ENCODE data around the gene KIR2DL4.
"Not testable (repeated sequence)": the region's sequence is repeated elsewhere in the genome, so short reads cannot be mapped to it uniquely, and the experiment has no call there.

The KIR2DL4 gene

GRCh38 chr19:54828064-54828463 lies 24.7 kb downstream of the KIR2DL4 start:
- H3K9ac ChIP-seq (ENCODE audit: low read length in 5 of 5) = not testable (repeated sequence)

GRCh38 chr19:54832496-54832895 lies 29.1 kb downstream of the KIR2DL4 start, which contains the start of gene KIR2DS4:
Gene KIR2DS4, plus strand, starts transcription at chr19:54832676.
- not testable (repeated sequence) for H3K36me3 ChIP-seq (ENCODE audit: control insufficient read depth in 5 of 5, insufficient read depth in 5 of 5, low read length in 5 of 5); H3K9me3 ChIP-seq (ENCODE audit: control insufficient read depth in 5 of 5, low read length in 5 of 5); H3K4me1 ChIP-seq (ENCODE audit: control insufficient read depth in 5 of 5, insufficient read depth in 5 of 5, low read length in 5 of 5); H3K9ac ChIP-seq (ENCODE audit: low read length in 5 of 5); H3K27me3 ChIP-seq (ENCODE audit: control insufficient read depth in 5 of 5, insufficient read depth in 4 of 5, low read length in 5 of 5); H3K27ac ChIP-seq (ENCODE audit: low read depth, low read length); H3K4me3 ChIP-seq (ENCODE audit: low read depth in 1 of 5, low read length in 5 of 5)

More at GRCh38 chr19:54828064-54828463, 24.7 kb downstream of the KIR2DL4 start:
- not testable (repeated sequence) for H3K27me3 ChIP-seq (ENCODE audit: control insufficient read depth in 5 of 5, insufficient read depth in 4 of 5, low read length in 5 of 5); H3K36me3 ChIP-seq (ENCODE audit: control insufficient read depth in 5 of 5, insufficient read depth in 5 of 5, low read length in 5 of 5); H3K9me3 ChIP-seq (ENCODE audit: control insufficient read depth in 5 of 5, low read length in 5 of 5); H3K4me3 ChIP-seq (ENCODE audit: low read depth in 1 of 5, low read length in 5 of 5); H3K4me1 ChIP-seq (ENCODE audit: control insufficient read depth in 5 of 5, insufficient read depth in 5 of 5, low read length in 5 of 5); H3K27ac ChIP-seq (ENCODE audit: low read depth, low read length)

GRCh38 chr19:54835126-54835525 lies 31.7 kb downstream of the KIR2DL4 start:
- H3K4me3 ChIP-seq (ENCODE audit: low read depth in 1 of 5, low read length in 5 of 5); H3K27me3 ChIP-seq (ENCODE audit: control insufficient read depth in 5 of 5, insufficient read depth in 4 of 5, low read length in 5 of 5); H3K27ac ChIP-seq (ENCODE audit: low read depth, low read length); H3K36me3 ChIP-seq (ENCODE audit: control insufficient read depth in 5 of 5, insufficient read depth in 5 of 5, low read length in 5 of 5); H3K9me3 ChIP-seq (ENCODE audit: control insufficient read depth in 5 of 5, low read length in 5 of 5); H3K9ac ChIP-seq (ENCODE audit: low read length in 5 of 5); H3K4me1 ChIP-seq (ENCODE audit: control insufficient read depth in 5 of 5, insufficient read depth in 5 of 5, low read length in 5 of 5): not testable (repeated sequence)

GRCh38 chr19:54837522-54837921 lies 34.1 kb downstream of the KIR2DL4 start:
- H3K4me1 ChIP-seq (ENCODE audit: control insufficient read depth in 5 of 5, insufficient read depth in 5 of 5, low read length in 5 of 5); H3K36me3 ChIP-seq (ENCODE audit: control insufficient read depth in 5 of 5, insufficient read depth in 5 of 5, low read length in 5 of 5); H3K9ac ChIP-seq (ENCODE audit: low read length in 5 of 5); H3K4me3 ChIP-seq (ENCODE audit: low read depth in 1 of 5, low read length in 5 of 5); H3K27ac ChIP-seq (ENCODE audit: low read depth, low read length); H3K9me3 ChIP-seq (ENCODE audit: control insufficient read depth in 5 of 5, low read length in 5 of 5); H3K27me3 ChIP-seq (ENCODE audit: control insufficient read depth in 5 of 5, insufficient read depth in 4 of 5, low read length in 5 of 5): not testable (repeated sequence)

- not testable (repeated sequence) for H3K9me3 ChIP-seq (ENCODE audit: control insufficient read depth in 5 of 5, low read length in 5 of 5); H3K9ac ChIP-seq (ENCODE audit: low read length in 5 of 5); H3K4me1 ChIP-seq (ENCODE audit: control insufficient read depth in 5 of 5, insufficient read depth in 5 of 5, low read length in 5 of 5); H3K27me3 ChIP-seq (ENCODE audit: control insufficient read depth in 5 of 5, insufficient read depth in 4 of 5, low read length in 5 of 5); H3K36me3 ChIP-seq (ENCODE audit: control insufficient read depth in 5 of 5, insufficient read depth in 5 of 5, low read length in 5 of 5); H3K4me3 ChIP-seq (ENCODE audit: low read depth in 1 of 5, low read length in 5 of 5); H3K27ac ChIP-seq (ENCODE audit: low read depth, low read length)
These were observed 39.8 kb downstream of the KIR2DL4 start for GRCh38 chr19:54843171-54843570.

- not testable (repeated sequence) for H3K27ac ChIP-seq (ENCODE audit: low read depth, low read length)
- peaks cover 0 to 10% (median 0%) of the 10 kb centered on the region in 5 donors for H3K27me3 ChIP-seq (ENCODE audit: control insufficient read depth in 5 of 5, insufficient read depth in 4 of 5, low read length in 5 of 5)
These were observed 46.7 kb downstream of the KIR2DL4 start, which contains the start of gene KIR3DL2 for GRCh38 chr19:54850061-54850640. Gene KIR3DL2, plus strand, starts transcription at chr19:54850443. Its CDS starts 33 bp downstream, at chr19:54850476.

GRCh38 chr19:54850930-54851329 lies 47.5 kb downstream of the KIR2DL4 start:
- Histone ChIP-seq H3K36me3 (ENCODE audit: control insufficient read depth in 5 of 5, insufficient read depth in 5 of 5, low read length in 5 of 5) (no peaks in the 10 kb centered on the region), H3K27me3 (ENCODE audit: control insufficient read depth in 5 of 5, insufficient read depth in 4 of 5, low read length in 5 of 5) (peaks cover 0 to 10% (median 0%) of the 10 kb centered on the region in 5 donors), H3K9ac (ENCODE audit: low read length in 5 of 5) (no peak overlapping the region), H3K9me3 (ENCODE audit: control insufficient read depth in 5 of 5, low read length in 5 of 5) (peaks cover 0 to 2% (median 0%) of the 10 kb centered on the region in 5 donors), H3K27ac (ENCODE audit: low read depth, low read length) (no peak overlapping the region), H3K4me1 (ENCODE audit: control insufficient read depth in 5 of 5, insufficient read depth in 5 of 5, low read length in 5 of 5) (no peaks in the 10 kb centered on the region), H3K4me3 (ENCODE audit: low read depth in 1 of 5, low read length in 5 of 5) (no peak overlapping the region)

More at GRCh38 chr19:54850061-54850640, 46.7 kb downstream of the KIR2DL4 start, which contains the start of gene KIR3DL2:
- H3K36me3 ChIP-seq (ENCODE audit: control insufficient read depth in 5 of 5, insufficient read depth in 5 of 5, low read length in 5 of 5); H3K9ac ChIP-seq (ENCODE audit: low read length in 5 of 5); H3K9me3 ChIP-seq (ENCODE audit: control insufficient read depth in 5 of 5, low read length in 5 of 5); H3K4me3 ChIP-seq (ENCODE audit: low read depth in 1 of 5, low read length in 5 of 5); H3K4me1 ChIP-seq (ENCODE audit: control insufficient read depth in 5 of 5, insufficient read depth in 5 of 5, low read length in 5 of 5): not testable (repeated sequence)

GRCh38 chr19:54851353-54851752 lies 47.9 kb downstream of the KIR2DL4 start:
- Histone ChIP-seq H3K36me3 (ENCODE audit: control insufficient read depth in 5 of 5, insufficient read depth in 5 of 5, low read length in 5 of 5) (no peaks in the 10 kb centered on the region), H3K27me3 (ENCODE audit: control insufficient read depth in 5 of 5, insufficient read depth in 4 of 5, low read length in 5 of 5) (peaks cover 0 to 10% (median 0%) of the 10 kb centered on the region in 5 donors), H3K4me3 (ENCODE audit: low read depth in 1 of 5, low read length in 5 of 5) (no peak overlapping the region), H3K9me3 (ENCODE audit: control insufficient read depth in 5 of 5, low read length in 5 of 5) (no peaks in the 10 kb centered on the region), H3K4me1 (ENCODE audit: control insufficient read depth in 5 of 5, insufficient read depth in 5 of 5, low read length in 5 of 5) (no peaks in the 10 kb centered on the region), H3K27ac (ENCODE audit: low read depth, low read length) (no peak overlapping the region), H3K9ac (ENCODE audit: low read length in 5 of 5) (no peak overlapping the region)

GRCh38 chr19:54855241-54855640 lies 51.8 kb downstream of the KIR2DL4 start:
- H3K9ac ChIP-seq (ENCODE audit: low read length in 5 of 5); H3K4me3 ChIP-seq (ENCODE audit: low read depth in 1 of 5, low read length in 5 of 5); H3K4me1 ChIP-seq (ENCODE audit: control insufficient read depth in 5 of 5, insufficient read depth in 5 of 5, low read length in 5 of 5); H3K27ac ChIP-seq (ENCODE audit: low read depth, low read length); H3K27me3 ChIP-seq (ENCODE audit: control insufficient read depth in 5 of 5, insufficient read depth in 4 of 5, low read length in 5 of 5); H3K9me3 ChIP-seq (ENCODE audit: control insufficient read depth in 5 of 5, low read length in 5 of 5); H3K36me3 ChIP-seq (ENCODE audit: control insufficient read depth in 5 of 5, insufficient read depth in 5 of 5, low read length in 5 of 5): not testable (repeated sequence)

- not testable (repeated sequence) for H3K27me3 ChIP-seq (ENCODE audit: control insufficient read depth in 5 of 5, insufficient read depth in 4 of 5, low read length in 5 of 5); H3K4me3 ChIP-seq (ENCODE audit: low read depth in 1 of 5, low read length in 5 of 5); H3K9me3 ChIP-seq (ENCODE audit: control insufficient read depth in 5 of 5, low read length in 5 of 5); H3K36me3 ChIP-seq (ENCODE audit: control insufficient read depth in 5 of 5, insufficient read depth in 5 of 5, low read length in 5 of 5); H3K9ac ChIP-seq (ENCODE audit: low read length in 5 of 5); H3K27ac ChIP-seq (ENCODE audit: low read depth, low read length); H3K4me1 ChIP-seq (ENCODE audit: control insufficient read depth in 5 of 5, insufficient read depth in 5 of 5, low read length in 5 of 5)
These were observed 55.1 kb downstream of the KIR2DL4 start for GRCh38 chr19:54858476-54858875.

- not testable (repeated sequence) for H3K9me3 ChIP-seq (ENCODE audit: control insufficient read depth in 5 of 5, low read length in 5 of 5); H3K4me3 ChIP-seq (ENCODE audit: low read depth in 1 of 5, low read length in 5 of 5); H3K27ac ChIP-seq (ENCODE audit: low read depth, low read length); H3K9ac ChIP-seq (ENCODE audit: low read length in 5 of 5); H3K4me1 ChIP-seq (ENCODE audit: control insufficient read depth in 5 of 5, insufficient read depth in 5 of 5, low read length in 5 of 5); H3K27me3 ChIP-seq (ENCODE audit: control insufficient read depth in 5 of 5, insufficient read depth in 4 of 5, low read length in 5 of 5); H3K36me3 ChIP-seq (ENCODE audit: control insufficient read depth in 5 of 5, insufficient read depth in 5 of 5, low read length in 5 of 5)
These were observed 56.0 kb downstream of the KIR2DL4 start for GRCh38 chr19:54859421-54859820.

Measured in subcutaneous abdominal adipose tissue (tissue), 5 donors.